Osteoblast (primary cell): ENCODE data around the gene ROBO2. TPM values are rescaled to one million over a fixed set of nuclear protein-coding genes. Genes with fewer than 3 reads are reported as not detected.

Experiments
- DNase-seq: peaks from one replicate; pipeline ENCODE4 v3.0.0; 2011; ENCODE audit warnings: low spot score, mixed read lengths; ENCODE audit not compliant: insufficient read length; ENCODE audit errors: missing footprints
- H2AFZ ChIP-seq: 2 replicates; pipeline ENCODE4 v1.6.0; 2011; ENCODE audit warnings: mild to moderate bottlenecking, low read length
- H3K27ac ChIP-seq: 2 replicates; pipeline ENCODE4 v1.5.1; 2011; ENCODE audit warnings: mild to moderate bottlenecking, low read depth, low read length, moderate library complexity
- H3K27me3 ChIP-seq: 2 replicates; pipeline ENCODE4 v1.6.0; 2012; ENCODE audit warnings: mild to moderate bottlenecking, control low read depth, inconsistent platforms, low read length, moderate library complexity; ENCODE audit not compliant: insufficient read depth
- H3K36me3 ChIP-seq: 2 replicates; pipeline ENCODE4 v1.5.1; 2011; ENCODE audit warnings: mild to moderate bottlenecking, low read length, control low read depth, moderate library complexity; ENCODE audit not compliant: insufficient read depth
- H3K4me1 ChIP-seq: 2 replicates; pipeline ENCODE4 v1.5.1; 2011; ENCODE audit warnings: mild to moderate bottlenecking, low read length, control low read depth, moderate library complexity; ENCODE audit not compliant: insufficient read depth
- H3K4me2 ChIP-seq: 2 replicates; pipeline ENCODE4 v1.6.0; 2011; ENCODE audit warnings: mild to moderate bottlenecking, low read length; ENCODE audit not compliant: insufficient read depth
- H3K4me3 ChIP-seq: fragments of 200-600 bp; sonication (generic); 3 replicates; pipeline ENCODE4 v1.5.1; 2012; ENCODE audit warnings: mild to moderate bottlenecking, low read length, inconsistent platforms; ENCODE audit not compliant: insufficient read depth
- H3K79me2 ChIP-seq: 2 replicates; pipeline ENCODE4 v1.6.0; 2012; ENCODE audit warnings: mild to moderate bottlenecking, low read length, control low read depth, inconsistent platforms; ENCODE audit not compliant: insufficient read depth
- H3K9me3 ChIP-seq: 2 replicates; pipeline ENCODE4 v1.5.1; 2011; ENCODE audit warnings: low read depth, low read length, control low read depth
- H4K20me1 ChIP-seq: 2 replicates; pipeline ENCODE4 v1.6.0; 2012; ENCODE audit warnings: mild to moderate bottlenecking, low read length, control low read depth; ENCODE audit not compliant: insufficient read depth
- CTCF ChIP-seq: IDR thresholded peaks from 2 replicates; pipeline ENCODE4 v1.5.1; 2011; ENCODE audit warnings: mild to moderate bottlenecking, low read depth, low read length, moderate library complexity; ENCODE audit errors: extremely low read depth
- total RNA-seq: library from RNA; depleted of rRNA; stranded (reverse); fragments of >200 nt; gene quantifications from 2 replicates; pipeline ENCODE4 v1.2.3, GENCODE V29; 2012

The ROBO2 gene
- total RNA-seq, 1 donor = 0.36 TPM

GRCh38 chr3:77232557-77232956 lies 192.7 kb downstream of the ROBO2 start:
- TF ChIP-seq CTCF = no peak
- no peaks in the 10 kb centered on the region for H3K4me1 ChIP-seq
- no peak overlapping the region for H3K4me3 ChIP-seq
- H3K36me3 ChIP-seq = no peaks in the 10 kb centered on the region
- H3K27ac ChIP-seq = no peak overlapping the region
- no peaks in the 10 kb centered on the region for H3K27me3 ChIP-seq
- H4K20me1 ChIP-seq = no peaks in the 10 kb centered on the region
- no peak overlapping the region for H3K4me2 ChIP-seq
- no peaks in the 10 kb centered on the region for H3K9me3 ChIP-seq
- H3K79me2 ChIP-seq = no peaks in the 10 kb centered on the region
- no peak for DNase-seq
- no peak overlapping the region for H2AFZ ChIP-seq

DNA sequence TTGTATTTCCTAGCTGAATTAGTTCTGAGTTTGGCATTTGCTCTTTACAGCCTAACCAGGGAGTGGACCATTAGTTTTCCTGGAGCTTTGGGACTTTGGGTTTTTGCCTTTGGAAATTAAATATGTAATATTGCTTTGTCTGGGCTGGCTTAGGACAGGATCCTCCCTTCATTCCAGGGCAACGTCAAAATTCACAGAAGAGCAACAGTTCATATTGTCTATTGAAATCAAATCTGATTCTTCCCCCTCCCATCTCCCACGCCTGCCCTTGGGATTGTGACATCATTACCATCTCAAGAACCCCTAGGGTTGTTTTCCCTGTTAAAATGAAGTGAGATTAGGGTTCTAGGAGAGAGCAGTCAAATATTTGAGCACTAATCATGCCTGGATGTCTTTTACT lies 194.1 kb downstream of the ROBO2 start:
- Histone ChIP-seq H2AFZ (no peak overlapping the region), H3K36me3 (no peaks in the 10 kb centered on the region), H3K4me3 (no peak overlapping the region), H3K4me2 (no peak overlapping the region), H3K79me2 (no peaks in the 10 kb centered on the region), H3K27me3 (no peaks in the 10 kb centered on the region), H3K9me3 (peaks cover 3% of the 10 kb centered on the region), H3K27ac (no peak overlapping the region), H3K4me1 (no peaks in the 10 kb centered on the region), H4K20me1 (no peaks in the 10 kb centered on the region)
- no peak for TF ChIP-seq CTCF
- DNase-seq = no peak

- no peak overlapping the region for H3K4me3 ChIP-seq
- H3K79me2 ChIP-seq = no peaks in the 10 kb centered on the region
- no peaks in the 10 kb centered on the region for H3K4me1 ChIP-seq
- no peak overlapping the region for H2AFZ ChIP-seq
- no peaks in the 10 kb centered on the region for H4K20me1 ChIP-seq
- no peaks in the 10 kb centered on the region for H3K27me3 ChIP-seq
- no peak for TF ChIP-seq CTCF
- no peak overlapping the region for H3K4me2 ChIP-seq
- H3K36me3 ChIP-seq = no peaks in the 10 kb centered on the region
- no peak for DNase-seq
- H3K9me3 ChIP-seq = peaks cover 3% of the 10 kb centered on the region
- no peak overlapping the region for H3K27ac ChIP-seq
Observed at GRCh38 chr3:77236118-77236517, 196.2 kb downstream of the ROBO2 start.

DNA sequence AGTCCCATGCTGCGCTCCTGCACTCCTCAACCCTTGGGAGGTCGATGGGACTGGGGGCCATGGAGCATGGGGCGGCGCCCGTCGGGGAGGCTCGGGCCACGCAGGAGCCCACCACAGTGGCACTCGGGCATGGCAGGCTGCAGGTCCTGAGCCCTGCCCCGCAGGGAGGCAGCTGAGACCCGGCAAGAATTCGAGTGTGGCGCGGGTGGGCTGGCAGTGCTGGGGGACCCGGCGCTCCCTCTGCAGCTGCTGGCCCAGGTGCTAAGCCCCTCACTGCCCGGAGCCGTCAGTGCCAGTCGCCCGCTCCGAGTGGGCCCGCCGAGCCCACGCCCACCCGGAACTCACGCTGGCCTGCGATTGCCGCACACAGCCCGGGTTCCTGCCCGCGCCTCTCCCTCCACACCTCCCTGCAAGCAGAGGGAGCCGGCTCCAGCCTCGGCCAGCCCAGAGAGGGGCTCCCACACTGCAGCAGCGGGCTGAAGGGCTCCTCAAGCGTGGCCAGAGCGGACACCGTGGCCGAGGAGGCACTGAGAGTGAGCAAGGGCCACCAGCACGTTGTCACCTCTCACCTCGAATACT lies 200.3 kb downstream of the ROBO2 start:
- Histone ChIP-seq H4K20me1 (no peaks in the 10 kb centered on the region), H2AFZ (no peak overlapping the region), H3K79me2 (no peaks in the 10 kb centered on the region), H3K27ac (no peak overlapping the region), H3K4me2 (no peak overlapping the region), H3K4me1 (no peaks in the 10 kb centered on the region), H3K4me3 (no peak overlapping the region), H3K36me3 (no peaks in the 10 kb centered on the region), H3K9me3 (peaks cover 3% of the 10 kb centered on the region), H3K27me3 (no peaks in the 10 kb centered on the region)
- no peak for DNase-seq
- no peak for TF ChIP-seq CTCF
